Endothelial cell of umbilical vein (primary cell): ENCODE measurements around the gene PTPRD. TPM values are rescaled to one million over a fixed set of nuclear protein-coding genes. Genes with fewer than 3 reads are reported as not detected.

Source experiments
- BruUV-seq: library from RNA; stranded (reverse); fragments of 400-500 nt; replicated peaks from 2 replicates; lab custom pipeline; 2021; lab: Mats Ljungman, UMichigan
- CTCF ChIA-PET: fragments of 300-600, 350-600 bp; sonication (Branson Sonifier 250); formaldehyde crosslinking; loops from one replicate; lab custom pipeline; 2021; ENCODE audit warnings: antibody characterized with exemption, inconsistent platforms; lab: Charles Lee
- POLR2A ChIA-PET: fragments of 300-600, 350-600 bp; sonication (Branson Sonifier 250); formaldehyde crosslinking; loops from one replicate; lab custom pipeline; 2021; ENCODE audit warnings: antibody characterized with exemption, inconsistent platforms; lab: Charles Lee
- DNase-seq: peaks from one replicate; pipeline ENCODE4 v3.0.0-alpha.2; 2011; ENCODE audit warnings: low read depth, low spot score
- FAIRE-seq: peaks from 2 replicates; lab custom pipeline; 2011; peaks lifted over from hg19 to GRCh38; lab: Jason Lieb, UNC
- H2AFZ ChIP-seq: 2 replicates; pipeline ENCODE4 v1.6.0; 2012; ENCODE audit warnings: low read depth, low read length, control low read depth, inconsistent platforms
- H3K27ac ChIP-seq: 2 replicates; pipeline ENCODE4 v1.5.1; 2011; ENCODE audit warnings: low read depth, mild to moderate bottlenecking, control low read depth, low read length, moderate library complexity; ENCODE audit not compliant: insufficient read depth
- H3K27me3 ChIP-seq, 2 experiments: 2 replicates each; pipeline versions ENCODE4 v1.6.0 to v1.6.1; 2011; ENCODE audit warnings: low read length in 2 of 2, mixed read lengths in 1 of 2; ENCODE audit not compliant: control insufficient read depth in 2 of 2, insufficient read depth in 2 of 2
- H3K36me3 ChIP-seq, 2 experiments: 2 replicates in 1 of 2; 3 replicates in 1 of 2; pipeline ENCODE4 v1.5.1; 2011; ENCODE audit warnings: low read length in 2 of 2, mild to moderate bottlenecking in 1 of 2, moderate library complexity in 1 of 2; ENCODE audit not compliant: control insufficient read depth in 2 of 2, insufficient read depth in 2 of 2; ENCODE audit errors: extremely low read depth in 1 of 2
- H3K4me1 ChIP-seq: 3 replicates; pipeline ENCODE4 v1.5.1; 2011; ENCODE audit warnings: mild to moderate bottlenecking, low read length; ENCODE audit not compliant: control insufficient read depth, insufficient read depth; ENCODE audit errors: extremely low read depth
- H3K4me2 ChIP-seq: 2 replicates; pipeline ENCODE4 v1.6.1; 2011; ENCODE audit warnings: low read length, control low read depth, mixed read lengths; ENCODE audit not compliant: insufficient read depth
- H3K4me3 ChIP-seq, 3 experiments: fragments of 200-600 bp in 1 of 3; sonication (generic), shearing (Covaris generic) in 1 of 3; replicated peaks in 1 of 3; 2 replicates each; pipeline ENCODE4 v1.5.1; 2011 to 2016; ENCODE audit warnings: control low read depth in 3 of 3, low read length in 3 of 3, mild to moderate bottlenecking in 2 of 3, inconsistent platforms in 1 of 3, low read depth in 1 of 3, moderate library complexity in 1 of 3; ENCODE audit not compliant: insufficient read depth in 1 of 3
- H3K79me2 ChIP-seq: 2 replicates; pipeline ENCODE4 v1.6.0; 2012; ENCODE audit warnings: low read length, inconsistent platforms; ENCODE audit not compliant: control insufficient read depth, insufficient read depth
- H3K9ac ChIP-seq: replicated peaks from 2 replicates; pipeline ENCODE3; 2011; ENCODE audit warnings: low read length, control low read depth; ENCODE audit not compliant: insufficient read depth; ENCODE audit errors: extremely low read depth
- H3K9me1 ChIP-seq: replicated peaks from 3 replicates; pipeline ENCODE4 v1.6.0; 2011; ENCODE audit warnings: mild to moderate bottlenecking, low read length; ENCODE audit not compliant: control insufficient read depth, insufficient read depth; ENCODE audit errors: extremely low read depth
- H3K9me3 ChIP-seq: replicated peaks from 2 replicates; pipeline ENCODE4 v1.5.1; 2012; ENCODE audit warnings: low read length, inconsistent platforms; ENCODE audit not compliant: control insufficient read depth, insufficient read depth
- H4K20me1 ChIP-seq: replicated peaks from 2 replicates; pipeline ENCODE3; 2011; ENCODE audit warnings: mild to moderate bottlenecking, low read length; ENCODE audit not compliant: control insufficient read depth, insufficient read depth; ENCODE audit errors: extremely low read depth
- EZH2 ChIP-seq: IDR thresholded peaks from 2 replicates; pipeline ENCODE4 v1.6.1; 2012; ENCODE audit warnings: borderline replicate concordance, low read depth, mild to moderate bottlenecking, moderate library complexity, low read length, inconsistent platforms; ENCODE audit not compliant: severe bottlenecking
- FOS ChIP-seq: IDR thresholded peaks from 2 replicates; pipeline ENCODE4 v1.6.1; 2011; ENCODE audit warnings: mild to moderate bottlenecking, low read length, moderate library complexity, borderline replicate concordance; ENCODE audit not compliant: insufficient read depth
- GATA2 ChIP-seq: IDR thresholded peaks from 2 replicates; pipeline ENCODE4 v1.7.0; 2011; ENCODE audit warnings: low read depth, mild to moderate bottlenecking, moderate library complexity, mixed read lengths, low read length; ENCODE audit not compliant: insufficient read length, insufficient read depth
- JUN ChIP-seq: IDR thresholded peaks from 2 replicates; pipeline ENCODE4 v1.6.1; 2011; ENCODE audit warnings: borderline replicate concordance, low read depth; ENCODE audit not compliant: insufficient read length, insufficient read depth
- MYC ChIP-seq: IDR thresholded peaks from one replicate; pipeline ENCODE4 v1.6.1; 2011; ENCODE audit warnings: mild to moderate bottlenecking, low read depth, low read length
- POLR2A ChIP-seq: IDR thresholded peaks from 2 replicates; pipeline ENCODE4 v1.6.1; 2012; ENCODE audit warnings: low read depth, mild to moderate bottlenecking, control low read depth, low read length
- POLR2AphosphoS5 ChIP-seq: IDR thresholded peaks from 2 replicates; pipeline ENCODE4 v1.6.1; 2012; ENCODE audit warnings: low read depth, mild to moderate bottlenecking, control low read depth, low read length, moderate library complexity; ENCODE audit not compliant: insufficient read depth
- dilution Hi-C: fragments of 300-500 bp; cut with MboI; formaldehyde crosslinking; loops from one replicate; pipeline ENCODE4 v1.15.0; 2019; ENCODE audit warnings: low sequenced_read_pairs; ENCODE audit not compliant: extremely low pct_ligation_motif_present
- intact Hi-C: fragments of 100-400 bp; cut with micrococcal nuclease; formaldehyde crosslinking; loops from one replicate; pipeline ENCODE4 v1.10.0; 2022
- polyA plus RNA-seq, 4 experiments: library from polyadenylated mRNA; depleted of rRNA in 3 of 4; stranded (reverse) in 3 of 4; unstranded in 1 of 4; fragments of >200 nt; gene quantifications; 2 replicates each; pipeline versions ENCODE4 v1.2.1 to v1.2.3, GENCODE V29; 2011 to 2012; ENCODE audit warnings: missing spikeins in 1 of 4
- total RNA-seq: library from RNA; stranded (reverse); gene quantifications from 2 replicates; pipeline ENCODE4 v1.2.3, GENCODE V29; 2021
- TF ChIP-seq, protein P1 (sequence below): IDR thresholded peaks from 2 replicates; pipeline ENCODE4 v1.6.1; 2011; ENCODE audit not compliant: insufficient read depth, insufficient read length
- TF ChIP-seq, protein P2 (sequence below), 2 donors: IDR thresholded peaks; 1 replicate in 1 of 2; 2 replicates in 1 of 2; pipeline ENCODE4 v1.5.1; 2011; ENCODE audit warnings: low read length in 2 of 2, mild to moderate bottlenecking in 2 of 2, moderate library complexity in 2 of 2, control low read depth in 1 of 2, inconsistent platforms in 1 of 2, low read depth in 1 of 2; ENCODE audit not compliant: insufficient read depth in 1 of 2; ENCODE audit errors: extremely low read depth in 1 of 2

PTPRD gene
- total and polyA plus RNA-seq, 2 donors (not counting 3 experiments of a cell fraction or from before 2014, with no cell fraction given) = 5.5 to 5.7 TPM

DNA sequence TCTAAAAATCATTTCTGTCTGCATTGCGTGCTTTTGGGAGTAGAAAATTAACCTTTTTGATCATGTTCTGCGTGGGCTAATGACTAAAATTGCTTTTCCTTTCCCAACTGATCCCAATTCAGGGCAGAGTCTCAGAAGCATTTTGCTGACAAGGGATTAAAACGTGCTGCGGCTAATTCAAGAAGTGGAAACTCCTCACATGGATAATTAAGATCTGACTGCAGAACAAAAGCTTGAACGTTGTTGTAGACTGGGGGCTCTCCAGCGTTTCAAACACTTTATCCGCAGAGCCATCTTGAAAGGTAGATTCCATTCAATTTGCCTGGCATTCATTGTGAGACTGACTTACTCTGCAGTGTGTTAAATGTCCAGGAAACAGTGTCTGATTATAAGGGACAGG, 2327.9 kb downstream of the PTPRD start:
- TF ChIP-seq EZH2 (no peak), GATA2 (no peak), FOS (no peak), POLR2A (no peak), POLR2AphosphoS5 (no peak), JUN (no peak), MYC (no peak)
- TF ChIP-seq, protein P1, sequence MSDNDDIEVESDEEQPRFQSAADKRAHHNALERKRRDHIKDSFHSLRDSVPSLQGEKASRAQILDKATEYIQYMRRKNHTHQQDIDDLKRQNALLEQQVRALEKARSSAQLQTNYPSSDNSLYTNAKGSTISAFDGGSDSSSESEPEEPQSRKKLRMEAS = no peak
- TF ChIP-seq, protein P2, sequence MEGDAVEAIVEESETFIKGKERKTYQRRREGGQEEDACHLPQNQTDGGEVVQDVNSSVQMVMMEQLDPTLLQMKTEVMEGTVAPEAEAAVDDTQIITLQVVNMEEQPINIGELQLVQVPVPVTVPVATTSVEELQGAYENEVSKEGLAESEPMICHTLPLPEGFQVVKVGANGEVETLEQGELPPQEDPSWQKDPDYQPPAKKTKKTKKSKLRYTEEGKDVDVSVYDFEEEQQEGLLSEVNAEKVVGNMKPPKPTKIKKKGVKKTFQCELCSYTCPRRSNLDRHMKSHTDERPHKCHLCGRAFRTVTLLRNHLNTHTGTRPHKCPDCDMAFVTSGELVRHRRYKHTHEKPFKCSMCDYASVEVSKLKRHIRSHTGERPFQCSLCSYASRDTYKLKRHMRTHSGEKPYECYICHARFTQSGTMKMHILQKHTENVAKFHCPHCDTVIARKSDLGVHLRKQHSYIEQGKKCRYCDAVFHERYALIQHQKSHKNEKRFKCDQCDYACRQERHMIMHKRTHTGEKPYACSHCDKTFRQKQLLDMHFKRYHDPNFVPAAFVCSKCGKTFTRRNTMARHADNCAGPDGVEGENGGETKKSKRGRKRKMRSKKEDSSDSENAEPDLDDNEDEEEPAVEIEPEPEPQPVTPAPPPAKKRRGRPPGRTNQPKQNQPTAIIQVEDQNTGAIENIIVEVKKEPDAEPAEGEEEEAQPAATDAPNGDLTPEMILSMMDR (IDR thresholded peaks at IDR 0.05; ENCODE audit: extremely low read depth in 1 of 2, insufficient read depth in 1 of 2, low read depth in 1 of 2, low read length in 2 of 2) = no peak
- Histone ChIP-seq H3K36me3 (no peaks in the 10 kb centered on the region), H3K9ac (no peak overlapping the region), H4K20me1 (no peaks in the 10 kb centered on the region), H3K4me3 (no peak overlapping the region), H3K9me3 (no peaks in the 10 kb centered on the region), H3K79me2 (no peaks in the 10 kb centered on the region), H3K27ac (no peak overlapping the region), H3K4me1 (no peaks in the 10 kb centered on the region), H3K4me2 (no peak overlapping the region), H2AFZ (no peak overlapping the region), H3K27me3 (peaks cover 0 to 2% of the 10 kb centered on the region in 2 experiments), H3K9me1 (no peaks in the 10 kb centered on the region)
- CTCF ChIA-PET = no interaction called here
- POLR2A ChIA-PET = no interaction called here
- no TSS peak for BruUV-seq
- DNase-seq = no peak
- intact Hi-C loops (no loop called here), dilution Hi-C loops (no loop called here)
- FAIRE-seq = no peak
